GM21381 (cell line): ENCODE measurements around the gene SFRP5.

Experiments
- ATAC-seq: cut with Tn5 transposase; IDR thresholded peaks from one replicate; pipeline ENCODE4 v1.9.1; 2021; ENCODE audit warnings: mild to moderate bottlenecking, moderate library complexity; ENCODE audit not compliant: unreplicated experiment

SFRP5 gene

GRCh38 chr10:97766996-97767924 lies 4.5 kb downstream of the SFRP5 start:
- ATAC-seq = no peak

GRCh38 chr10:97766106-97766810 lies 5.5 kb downstream of the SFRP5 start:
- no peak for ATAC-seq

- ATAC-seq = no peak
Measured at GRCh38 chr10:97765201-97765600, 6.6 kb downstream of the SFRP5 start.

GRCh38 chr10:97764519-97764931 lies 7.3 kb downstream of the SFRP5 start:
- ATAC-seq = no peak

- ATAC-seq = no peak
Measured at GRCh38 chr10:97763947-97764346, 7.9 kb downstream of the SFRP5 start.

GRCh38 chr10:97763411-97763810 lies 8.4 kb downstream of the SFRP5 start:
- ATAC-seq = no peak

- ATAC-seq = no peak
Measured at GRCh38 chr10:97762816-97763215, 9.0 kb downstream of the SFRP5 start.

- ATAC-seq = no peak
Measured at GRCh38 chr10:97762056-97762455, 9.7 kb downstream of the SFRP5 start.

GRCh38 chr10:97761331-97761865 lies 10.4 kb downstream of the SFRP5 start:
- ATAC-seq = no peak

- no peak for ATAC-seq
Measured at GRCh38 chr10:97760461-97761257, 11.1 kb downstream of the SFRP5 start.

GRCh38 chr10:97759946-97760345 lies 11.9 kb downstream of the SFRP5 start:
- no peak for ATAC-seq

- ATAC-seq = no peak
Measured at GRCh38 chr10:97759158-97759887, 12.5 kb downstream of the SFRP5 start.

GRCh38 chr10:97757471-97757870 lies 14.3 kb downstream of the SFRP5 start:
- no peak for ATAC-seq

- ATAC-seq = no peak
Measured at GRCh38 chr10:97755718-97756117, 16.1 kb downstream of the SFRP5 start.

- ATAC-seq = no peak
Measured at GRCh38 chr10:97754726-97755125, 17.1 kb downstream of the SFRP5 start.

GRCh38 chr10:97752956-97753355 lies 18.8 kb downstream of the SFRP5 start:
- no peak for ATAC-seq

GRCh38 chr10:97748116-97748515 lies 23.7 kb downstream of the SFRP5 start:
- no peak for ATAC-seq

- no peak for ATAC-seq
Measured at GRCh38 chr10:97747573-97747972, 24.2 kb downstream of the SFRP5 start.

GRCh38 chr10:97744405-97745035 lies 27.3 kb downstream of the SFRP5 start:
- ATAC-seq = no peak
